Ramos (cell line): ENCODE data around the gene HAPLN3.

Source experiments
- in situ Hi-C: fragments of 300-500 bp; cut with MboI; formaldehyde crosslinking; loops from one replicate; pipeline ENCODE4 v1.14.3; 2022; ENCODE audit warnings: low sequenced_read_pairs; ENCODE audit not compliant: unreplicated experiment

The HAPLN3 gene

DNA sequence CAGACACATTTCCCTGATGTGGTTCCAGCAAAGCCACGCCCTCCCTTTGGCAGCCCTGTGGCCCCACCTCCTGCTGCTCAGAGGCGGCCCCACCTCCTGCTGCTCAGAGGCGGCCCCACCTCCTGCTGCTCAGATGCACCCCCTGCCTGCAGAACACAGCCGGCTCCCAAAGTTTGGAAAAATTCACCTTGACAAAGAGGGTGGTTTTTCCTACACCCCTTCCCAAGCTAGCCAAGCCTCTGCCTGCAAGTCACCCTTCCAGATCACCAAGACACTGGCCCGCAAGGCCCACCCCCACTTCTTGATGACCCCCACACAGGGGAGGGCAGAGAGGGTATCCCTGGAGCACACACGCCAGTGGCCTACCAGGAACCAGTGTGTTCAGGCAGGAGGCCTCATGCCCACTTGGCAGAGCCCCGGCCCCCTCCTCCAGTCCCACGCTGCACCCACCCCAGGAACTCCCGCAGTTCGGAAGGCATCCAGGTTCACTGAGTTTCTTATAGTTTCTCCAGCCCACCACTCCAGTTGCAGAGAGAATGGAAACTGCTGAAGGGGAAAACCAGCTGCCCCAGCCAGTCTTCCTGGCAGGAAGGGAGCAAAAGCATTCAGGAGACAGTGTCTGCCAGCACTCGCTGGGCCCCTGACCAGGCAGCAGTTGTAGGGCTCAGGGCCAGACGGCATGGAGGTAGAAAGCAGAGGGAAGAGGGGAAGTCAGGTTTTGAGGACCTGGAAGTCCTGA, 2.3 kb upstream of the HAPLN3 start:
- in situ Hi-C loops = no loop called here

DNA sequence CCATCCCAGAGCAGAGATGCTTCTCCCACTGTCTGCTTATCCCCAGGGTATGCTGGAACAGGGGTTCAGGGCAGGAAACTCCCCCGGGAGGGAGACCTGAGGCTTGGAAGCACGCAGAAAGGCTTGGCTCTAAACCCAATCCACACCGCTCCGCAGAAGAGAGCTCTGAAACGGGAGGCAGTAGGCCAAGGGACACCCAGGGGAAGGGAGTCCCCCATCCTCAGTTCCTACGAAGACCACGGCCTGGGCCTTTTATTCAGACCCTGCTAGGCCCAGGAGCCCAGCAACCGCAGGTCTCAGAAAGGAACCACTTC, 1.8 kb upstream of the HAPLN3 start:
- in situ Hi-C loops = no loop called here

DNA sequence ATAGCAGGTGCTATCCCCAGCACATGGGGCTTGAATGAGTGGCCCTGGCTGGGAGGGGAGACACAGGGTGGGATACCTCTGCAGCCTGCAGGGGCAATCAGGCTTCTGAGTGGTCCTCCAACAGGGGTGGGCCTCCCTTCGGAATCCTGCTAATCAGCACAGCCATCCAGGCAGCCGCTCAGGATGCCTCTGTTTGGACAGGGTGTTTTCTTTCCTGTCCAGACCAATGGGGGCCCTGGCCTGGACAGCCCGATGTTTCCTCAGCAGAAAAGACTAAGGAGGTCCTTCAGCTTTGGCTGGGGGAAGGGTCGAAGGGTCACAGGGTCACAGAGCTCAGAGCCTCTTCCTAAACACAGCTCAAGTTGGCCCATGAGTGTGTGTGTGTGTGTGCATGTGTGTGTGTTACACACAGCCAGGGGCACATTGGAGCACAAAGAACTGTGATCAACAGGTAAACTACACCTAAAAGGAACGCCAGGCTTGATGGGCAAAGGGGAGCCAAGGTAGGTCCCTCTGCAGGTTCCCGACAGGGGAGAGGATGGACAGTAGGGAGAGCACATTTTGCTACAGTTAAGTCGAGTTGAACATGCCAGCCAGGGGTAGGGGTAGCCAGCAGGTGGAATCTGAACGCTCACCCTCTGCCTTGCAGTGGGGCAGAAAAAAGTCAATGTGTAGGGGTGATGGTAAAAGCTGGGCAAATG, 1.1 kb upstream of the HAPLN3 start:
- in situ Hi-C loops = no loop called here

DNA sequence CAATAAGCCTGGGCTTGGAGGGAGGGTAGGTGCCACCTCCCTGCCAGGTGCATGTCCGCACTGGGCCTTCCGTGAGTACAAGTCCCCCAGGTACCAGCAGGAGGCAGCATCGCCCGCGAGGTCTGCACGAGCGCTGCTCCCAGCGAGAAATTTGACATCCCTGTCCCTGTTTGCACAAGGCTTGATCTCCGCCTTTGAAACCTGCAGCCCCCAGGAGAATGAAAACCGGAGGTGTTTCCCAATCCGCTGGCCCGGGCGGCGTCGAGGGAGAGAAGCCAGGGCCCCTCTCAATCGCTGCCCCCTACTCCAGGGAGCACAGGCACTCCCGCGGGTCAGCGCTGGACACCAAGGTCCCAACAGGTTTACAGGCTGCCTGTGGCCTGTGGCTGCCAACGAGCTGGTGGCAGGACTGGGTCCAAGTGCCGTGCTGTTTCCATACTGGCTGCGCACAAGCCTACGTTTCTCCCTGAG, 961 bp downstream of the HAPLN3 start:
- in situ Hi-C loops = no loop called here

DNA sequence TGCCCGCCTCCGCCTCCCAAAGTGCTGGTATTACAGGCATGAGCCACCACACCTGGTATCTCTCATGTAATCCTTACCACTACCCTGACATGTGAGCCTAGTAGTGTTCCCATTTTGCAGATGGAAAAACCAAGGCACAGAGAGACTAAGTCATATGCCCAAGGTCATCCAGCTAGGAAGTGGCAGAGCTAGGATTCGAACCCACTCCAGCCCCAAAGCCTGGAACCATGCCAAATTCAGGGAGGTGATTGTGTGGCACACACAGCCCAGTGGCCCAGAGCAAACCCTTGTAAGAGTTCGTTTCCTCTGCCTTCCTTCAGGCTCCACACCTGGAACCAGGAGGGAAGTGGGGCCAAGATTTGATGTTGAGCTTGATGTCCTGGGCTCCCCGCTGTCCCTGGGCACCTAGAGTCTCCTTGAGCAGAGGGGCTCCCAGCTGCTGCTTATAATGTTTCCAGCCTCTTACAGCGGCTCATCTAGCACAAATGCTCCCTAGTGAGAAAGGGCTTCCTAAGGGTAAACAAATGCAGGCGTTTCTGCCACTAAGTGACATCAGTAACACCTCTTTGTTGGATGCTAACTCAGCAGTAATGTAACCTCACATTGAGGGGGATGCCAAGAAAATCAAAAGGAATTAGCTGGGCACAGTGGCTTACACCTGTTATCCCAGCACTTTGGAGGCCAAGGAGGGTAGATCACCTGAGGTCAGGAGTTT, 3.6 kb downstream of the HAPLN3 start:
- in situ Hi-C loops = no loop called here

DNA sequence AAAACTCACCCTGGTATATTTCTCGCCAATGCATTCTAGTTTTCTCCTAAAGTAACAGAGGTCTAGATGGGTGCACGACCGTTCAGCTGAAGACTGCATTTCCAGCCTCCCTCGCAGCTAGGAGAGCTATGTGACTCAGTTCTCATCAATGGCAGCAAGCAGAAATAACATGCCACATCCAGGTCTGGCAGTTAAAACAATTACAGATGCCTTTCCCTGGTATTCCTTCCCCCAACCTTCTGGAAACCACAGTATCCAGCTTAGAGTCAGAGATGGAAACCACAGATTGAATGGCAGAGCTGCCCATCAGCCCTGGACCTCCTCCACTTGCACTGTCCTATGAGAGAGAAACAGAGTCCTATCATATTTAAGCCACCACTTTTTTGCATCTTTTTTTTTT, 4.8 kb downstream of the HAPLN3 start:
- in situ Hi-C loops = no loop called here

DNA sequence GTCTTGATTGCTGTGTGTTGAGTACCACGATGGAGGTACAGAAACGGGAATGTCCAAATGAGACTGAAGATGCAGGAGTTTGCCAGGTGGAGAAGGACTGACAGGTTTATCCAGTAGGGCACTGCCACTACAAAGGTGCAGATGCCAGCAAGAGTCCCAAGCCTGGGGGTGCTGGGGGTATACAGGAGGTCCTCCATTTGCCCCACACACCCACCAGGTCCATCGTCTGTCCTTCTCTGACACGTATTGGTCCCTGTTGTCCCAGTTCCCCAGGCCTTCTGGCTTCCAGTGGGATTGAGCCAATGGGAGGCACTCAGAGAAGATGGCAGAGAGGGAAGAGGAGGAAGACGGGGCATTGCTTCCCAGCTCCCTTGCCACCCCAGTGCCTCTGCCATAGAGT, 6.6 kb downstream of the HAPLN3 start:
- in situ Hi-C loops = no loop called here

DNA sequence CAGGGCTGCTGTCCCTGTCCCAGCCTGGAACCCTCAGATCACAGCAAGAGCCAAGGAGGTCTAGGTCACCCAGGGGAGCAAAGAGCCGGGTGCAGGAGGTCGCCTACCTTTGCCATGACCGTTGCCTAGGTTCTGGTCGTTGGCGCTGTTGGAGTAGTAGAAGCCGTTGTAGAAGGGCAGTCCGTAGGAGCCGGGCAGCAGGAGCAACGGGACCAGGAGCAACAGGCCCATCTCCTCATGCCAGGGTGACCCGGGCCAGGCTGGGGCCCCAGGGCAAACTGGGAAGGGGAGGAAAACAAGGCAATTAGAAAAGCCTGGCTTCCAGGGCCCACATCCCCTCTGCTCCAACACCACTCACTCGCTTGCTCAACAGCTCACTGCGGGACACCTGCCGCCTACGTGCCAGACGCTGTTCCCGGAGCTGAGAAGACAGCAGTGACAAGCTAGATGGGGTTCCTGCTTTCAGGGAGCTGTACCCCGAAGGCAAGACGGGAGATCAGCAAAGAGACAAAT, 8.2 kb downstream of the HAPLN3 start:
- in situ Hi-C loops = no loop called here

DNA sequence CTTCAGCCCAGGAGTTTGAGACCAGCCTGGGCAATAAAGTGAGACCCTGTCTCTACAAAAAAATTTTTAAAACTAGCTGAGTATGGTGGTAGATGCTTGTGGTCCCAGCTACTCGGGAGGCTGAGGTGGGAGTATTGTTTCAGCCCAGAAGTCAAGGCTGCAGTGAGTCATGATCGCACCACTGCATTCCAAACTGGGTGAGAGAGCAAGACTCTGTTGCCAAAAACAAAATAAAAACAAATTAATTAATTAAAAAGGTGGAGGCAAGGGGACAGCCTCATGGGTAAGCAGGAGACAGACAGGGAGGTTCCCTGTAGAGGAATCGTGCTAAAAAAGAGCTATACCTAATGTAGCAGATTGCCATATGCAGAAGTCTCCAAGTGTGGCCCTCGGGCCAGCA, 12.6 kb downstream of the HAPLN3 start:
- in situ Hi-C loops = no loop called here

DNA sequence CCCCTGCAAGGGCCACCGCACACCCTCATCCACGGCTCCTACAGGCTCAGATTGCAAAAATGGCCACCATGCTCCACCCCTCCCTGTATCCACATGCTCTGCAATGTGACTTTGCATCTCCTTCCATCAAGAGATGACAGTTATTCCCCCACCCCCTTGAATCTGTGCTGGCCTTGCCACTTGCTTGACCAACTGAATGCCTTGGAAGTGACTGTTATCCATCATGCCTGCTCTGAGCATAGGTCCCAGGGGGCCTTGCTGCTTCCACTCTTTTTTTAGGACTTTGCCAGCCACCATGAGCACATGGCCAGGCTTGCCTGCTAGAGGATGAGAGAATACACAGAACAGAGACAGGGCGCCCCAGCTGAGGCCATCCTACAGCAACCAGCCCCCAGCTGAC, 13.6 kb downstream of the HAPLN3 start:
- in situ Hi-C loops = no loop called here

DNA sequence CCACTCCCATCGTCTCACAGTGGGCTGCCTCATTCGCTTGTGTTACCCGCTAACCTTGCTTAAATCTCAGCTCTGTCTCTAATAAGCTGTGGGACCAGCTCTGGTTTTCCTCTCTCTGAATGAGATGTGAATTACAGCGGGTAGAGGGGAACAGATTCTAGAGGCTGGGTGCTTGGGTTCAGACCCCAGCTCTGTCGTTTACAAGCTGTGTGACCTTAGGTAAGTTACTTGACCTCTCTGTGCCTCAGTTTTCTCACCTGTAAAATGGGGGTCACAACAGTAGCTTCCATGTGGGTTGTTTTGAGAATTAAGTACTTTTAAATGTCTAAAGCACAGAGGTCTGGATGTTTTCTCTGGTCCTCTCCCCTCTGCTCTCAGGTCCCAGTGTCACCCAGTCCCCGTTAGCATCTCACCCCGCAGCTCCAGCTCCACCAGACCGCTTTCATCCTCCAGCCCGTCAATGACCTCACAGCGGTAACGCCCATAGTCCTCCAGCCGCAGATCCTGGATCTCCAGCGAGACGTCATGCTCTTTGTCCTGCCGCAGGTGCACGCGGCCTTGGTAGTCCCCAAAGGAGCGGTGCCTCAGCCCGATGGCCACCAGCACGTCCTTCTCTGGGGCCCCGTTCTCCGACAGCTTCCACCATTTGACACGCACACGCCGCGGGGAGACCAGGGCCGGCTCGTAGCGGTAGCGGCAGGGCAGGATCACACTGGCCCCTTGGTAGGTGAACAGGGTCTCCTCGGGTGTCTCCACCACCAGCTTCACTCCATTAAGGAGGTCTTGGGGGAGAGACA, 14.2 kb downstream of the HAPLN3 start:
- in situ Hi-C loops = no loop called here

DNA sequence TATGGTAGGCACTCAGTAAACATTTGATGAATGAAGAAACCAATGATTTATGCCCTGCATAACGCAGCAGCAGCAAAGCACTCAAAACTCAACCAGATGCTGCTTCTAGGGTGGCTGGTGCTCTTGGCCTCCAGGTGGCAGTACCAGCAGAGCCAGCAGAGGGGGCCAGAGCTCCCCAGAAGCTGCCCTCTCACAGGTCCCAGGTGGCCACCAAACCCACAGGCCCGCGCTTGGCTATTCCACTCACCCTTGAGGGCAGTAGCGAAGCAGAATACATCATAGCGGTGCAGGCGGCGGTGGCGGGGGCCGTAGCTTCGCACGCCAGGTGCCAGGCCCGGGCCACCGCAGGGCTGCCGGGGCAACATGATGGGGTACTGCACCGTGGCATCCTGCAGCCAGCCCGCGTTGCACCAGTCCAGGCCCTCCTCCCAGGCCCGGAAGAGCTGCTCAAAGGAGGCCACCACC, 16.6 kb downstream of the HAPLN3 start:
- in situ Hi-C loops = no loop called here

DNA sequence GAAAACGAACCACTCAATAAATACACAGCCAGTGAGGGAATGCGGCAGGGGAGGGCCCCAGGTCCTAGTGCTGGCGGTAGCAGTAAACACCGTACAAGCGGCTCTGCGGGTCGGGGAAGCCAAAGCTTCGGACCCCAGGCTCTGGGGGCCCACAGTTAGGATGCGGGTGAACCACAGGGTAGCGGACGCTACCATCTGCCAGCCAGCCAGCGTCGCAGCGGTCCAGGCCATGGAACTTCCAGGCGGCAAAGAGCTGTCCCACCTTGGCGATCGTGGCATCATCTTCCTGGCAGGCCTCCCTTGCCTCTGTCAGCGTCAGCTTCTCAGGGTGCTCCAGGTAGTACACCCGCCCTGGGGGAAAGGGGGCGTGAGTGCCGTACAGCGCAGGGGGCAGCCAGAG, 17.4 kb downstream of the HAPLN3 start:
- in situ Hi-C loops = no loop called here

DNA sequence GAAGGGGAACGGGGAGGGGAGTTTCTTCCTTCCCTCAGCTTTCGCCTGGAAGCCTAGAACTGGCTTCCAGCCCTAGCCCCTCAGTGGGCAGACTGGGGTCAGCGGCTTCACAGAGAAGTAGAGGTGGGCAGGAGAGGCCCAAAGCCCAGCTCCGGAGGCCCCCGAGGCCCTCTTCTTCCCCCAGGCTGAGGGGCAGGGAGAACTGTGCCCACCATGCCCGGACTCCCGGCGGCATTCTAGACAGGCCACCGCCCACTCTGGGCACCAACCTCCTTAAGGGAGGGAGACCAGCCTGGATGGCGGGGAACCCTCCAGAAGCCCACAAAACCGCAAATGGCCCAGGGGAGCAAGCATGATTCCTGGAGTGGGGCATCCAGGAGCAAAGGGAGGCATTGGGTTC, 17.9 kb downstream of the HAPLN3 start:
- in situ Hi-C loops = no loop called here

DNA sequence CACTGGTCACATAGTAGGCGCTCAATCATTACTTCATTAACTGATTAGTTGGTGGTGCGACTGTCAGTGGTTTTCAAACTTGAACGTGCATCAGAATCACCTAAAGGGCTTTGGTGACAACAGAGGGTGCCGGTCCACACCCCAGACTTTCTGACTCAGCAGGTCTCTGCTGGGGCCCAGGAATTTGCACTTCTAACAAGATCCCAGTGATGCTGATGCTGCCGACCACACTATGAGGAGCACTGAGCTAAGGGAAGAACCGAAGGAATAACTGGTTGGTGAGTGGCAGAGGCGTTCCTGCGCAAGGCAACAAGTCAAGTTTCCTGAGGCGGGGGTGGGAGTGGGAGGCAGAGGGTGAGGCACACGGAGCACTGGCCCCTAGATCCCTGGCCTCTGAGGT, 18.8 kb downstream of the HAPLN3 start:
- in situ Hi-C loops = no loop called here

DNA sequence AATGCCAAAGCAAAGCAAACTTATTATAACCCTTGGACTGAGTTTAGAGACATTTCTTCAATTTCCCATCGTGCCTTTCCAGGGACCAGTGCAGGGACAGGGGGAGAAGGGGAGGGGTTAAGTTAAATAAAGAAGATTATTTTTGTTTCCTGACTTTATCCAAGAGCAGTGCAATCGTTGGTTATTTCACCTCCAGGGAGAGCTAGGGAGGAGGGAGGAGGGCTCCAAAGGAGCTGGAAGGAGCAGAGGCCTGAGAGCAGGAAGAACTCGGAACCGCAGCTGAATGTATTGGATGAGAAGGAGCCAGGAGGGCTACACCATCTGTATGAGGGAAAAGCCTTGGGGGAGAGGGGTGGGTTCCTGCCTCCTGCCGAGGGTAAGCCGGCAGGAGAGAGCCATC, 20.7 kb downstream of the HAPLN3 start:
- in situ Hi-C loops = no loop called here

DNA sequence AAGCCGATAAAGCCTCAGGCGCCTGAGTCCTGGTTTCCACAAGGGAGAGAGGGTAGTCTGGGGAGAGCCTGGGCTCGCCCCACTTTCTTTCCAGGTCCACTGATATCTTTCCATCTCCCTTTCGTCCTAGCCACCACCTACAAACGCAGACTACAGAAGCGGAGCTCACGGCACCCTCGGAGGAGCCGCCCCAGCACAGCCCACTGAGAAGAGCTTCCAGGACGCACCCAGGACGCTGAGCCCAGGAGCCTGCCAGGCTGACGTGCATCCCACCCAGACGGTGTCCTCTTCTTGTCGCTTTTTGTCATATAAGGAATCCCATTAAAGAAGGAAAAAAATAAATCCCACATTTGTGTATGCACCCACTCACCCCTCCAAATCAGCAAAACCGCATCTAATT, 21.1 kb downstream of the HAPLN3 start:
- in situ Hi-C loops = no loop called here

DNA sequence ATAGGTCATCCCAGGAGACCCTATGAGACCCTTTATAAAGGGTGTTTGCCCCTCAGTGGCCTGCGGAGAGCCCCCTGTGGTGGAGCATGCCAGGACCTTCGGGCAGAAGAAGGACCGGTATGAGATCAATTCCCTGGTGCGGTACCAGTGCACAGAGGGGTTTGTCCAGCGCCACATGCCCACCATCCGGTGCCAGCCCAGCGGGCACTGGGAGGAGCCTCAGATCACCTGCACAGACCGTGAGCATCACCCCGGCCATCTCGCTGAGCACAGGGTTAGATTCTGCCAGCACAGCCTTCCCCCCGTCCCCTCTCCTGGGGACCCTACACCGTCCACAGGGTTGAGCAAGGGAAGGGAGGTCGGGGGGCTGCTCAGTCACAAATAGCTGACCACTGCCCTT, 21.6 kb downstream of the HAPLN3 start:
- in situ Hi-C loops = no loop called here

DNA sequence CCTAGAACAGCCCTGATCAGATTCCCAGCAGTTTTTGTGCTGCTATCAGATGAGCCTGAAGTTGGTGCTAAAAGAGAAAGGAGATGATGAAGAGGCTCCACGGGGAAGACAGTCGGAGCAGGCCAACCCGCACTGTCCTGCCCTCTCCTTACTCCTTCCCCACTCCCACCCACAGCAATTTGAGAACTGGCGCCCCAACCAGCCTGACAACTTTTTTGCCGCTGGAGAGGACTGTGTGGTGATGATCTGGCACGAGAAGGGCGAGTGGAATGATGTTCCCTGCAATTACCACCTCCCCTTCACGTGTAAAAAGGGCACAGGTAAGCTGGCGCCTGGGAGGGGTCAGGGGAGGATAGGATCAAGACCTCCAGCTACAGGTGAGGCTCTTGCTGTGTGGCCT, 22.6 kb downstream of the HAPLN3 start:
- in situ Hi-C loops = no loop called here

DNA sequence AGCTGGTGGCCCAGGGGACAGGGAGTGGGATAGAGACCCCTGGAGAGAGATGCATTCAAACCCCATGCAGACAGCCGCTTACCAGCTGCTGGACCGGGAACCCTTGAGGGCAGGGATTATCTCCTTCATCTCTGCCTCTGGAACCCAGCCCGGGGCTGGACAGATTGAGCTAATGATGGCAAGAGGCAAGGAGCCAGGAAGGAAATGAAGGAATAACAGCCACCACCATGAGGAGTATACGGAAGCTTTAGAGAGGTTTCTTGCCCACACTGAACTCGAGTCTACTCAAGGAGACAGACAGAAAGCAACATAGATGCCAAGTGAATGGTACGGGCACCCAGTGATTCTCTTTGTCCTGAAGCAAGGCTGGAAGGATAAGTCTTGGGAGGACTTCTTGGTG, 23.2 kb downstream of the HAPLN3 start:
- in situ Hi-C loops = no loop called here
